HEK293 (cell line): ENCODE results near the gene SNX6.

Source experiments
- BCL11A ChIP-seq: fragments of 450-650 bp; formaldehyde crosslinking; IDR thresholded peaks from 2 replicates; pipeline ENCODE4 v1.5.1; 2016; ENCODE audit warnings: low read depth, missing biosample characterization, missing genetic modification characterization
- EGR2 ChIP-seq: fragments of 450-650 bp; formaldehyde crosslinking; IDR thresholded peaks from 2 replicates; pipeline ENCODE4 v1.5.1; 2016; ENCODE audit warnings: low read depth, missing biosample characterization, missing genetic modification characterization
- GFI1B ChIP-seq: fragments of 450-650 bp; formaldehyde crosslinking; IDR thresholded peaks from 2 replicates; pipeline ENCODE4 v1.5.1; 2016; ENCODE audit warnings: missing biosample characterization, missing genetic modification characterization
- GLIS1 ChIP-seq: fragments of 450-650 bp; formaldehyde crosslinking; IDR thresholded peaks from 2 replicates; pipeline ENCODE4 v1.5.1; 2016; ENCODE audit warnings: missing biosample characterization, missing genetic modification characterization
- HOXD13 ChIP-seq: sonication (generic); formaldehyde crosslinking; IDR thresholded peaks from 2 replicates; pipeline ENCODE4 v1.8.0; 2022; ENCODE audit warnings: missing genetic modification reagents, borderline replicate concordance
- KLF16 ChIP-seq: fragments of 450-650 bp; formaldehyde crosslinking; IDR thresholded peaks from 2 replicates; pipeline ENCODE4 v1.5.1; 2017; ENCODE audit warnings: missing biosample characterization, missing genetic modification characterization
- TCF7L2 ChIP-seq: IDR thresholded peaks from 2 replicates; pipeline ENCODE4 v1.6.1; 2011; ENCODE audit warnings: low read depth, mild to moderate bottlenecking, inconsistent platforms, low read length, moderate library complexity, borderline replicate concordance
- ZBTB26 ChIP-seq: fragments of 450-650 bp; formaldehyde crosslinking; optimal IDR thresholded peaks from 2 replicates; pipeline ENCODE3; 2016; ENCODE audit warnings: missing biosample characterization, mild to moderate bottlenecking, missing genetic modification characterization
- ZBTB7A ChIP-seq: fragments of 450-650 bp; formaldehyde crosslinking; IDR thresholded peaks from 2 replicates; pipeline ENCODE4 v1.5.1; 2016; ENCODE audit warnings: low read depth, missing biosample characterization, missing genetic modification characterization
- ZEB2 ChIP-seq: fragments of 450-650 bp; formaldehyde crosslinking; IDR thresholded peaks from 2 replicates; pipeline ENCODE4 v1.5.1; 2016; ENCODE audit warnings: missing biosample characterization, missing genetic modification characterization
- ZIC2 ChIP-seq: fragments of 450-650 bp; formaldehyde crosslinking; IDR thresholded peaks from 2 replicates; pipeline ENCODE4 v1.5.1; 2016; ENCODE audit warnings: missing biosample characterization, missing genetic modification characterization
- ZNF10 ChIP-seq: fragments of 450-650 bp; formaldehyde crosslinking; IDR thresholded peaks from 2 replicates; pipeline ENCODE4 v1.5.1; 2017; ENCODE audit warnings: missing biosample characterization, missing genetic modification characterization
- ZNF133 ChIP-seq: fragments of 450-650 bp; formaldehyde crosslinking; IDR thresholded peaks from 2 replicates; pipeline ENCODE4 v1.5.1; 2016; ENCODE audit warnings: missing biosample characterization, missing genetic modification characterization
- ZNF174 ChIP-seq: fragments of 450-650 bp; formaldehyde crosslinking; IDR thresholded peaks from 2 replicates; pipeline ENCODE4 v1.5.0; 2017; ENCODE audit warnings: missing biosample characterization, mild to moderate bottlenecking, missing genetic modification characterization
- ZNF266 ChIP-seq: fragments of 450-650 bp; formaldehyde crosslinking; IDR thresholded peaks from 2 replicates; pipeline ENCODE4 v1.5.1; 2016; ENCODE audit warnings: missing biosample characterization, missing genetic modification characterization, low read depth
- ZNF292 ChIP-seq: fragments of 450-650 bp; formaldehyde crosslinking; IDR thresholded peaks from 2 replicates; pipeline ENCODE4 v1.5.1; 2016; ENCODE audit warnings: low read depth, missing biosample characterization, missing genetic modification characterization, borderline replicate concordance
- ZNF324 ChIP-seq: fragments of 450-650 bp; formaldehyde crosslinking; IDR thresholded peaks from 2 replicates; pipeline ENCODE4 v1.5.1; 2016; ENCODE audit warnings: missing biosample characterization, missing genetic modification characterization
- ZNF555 ChIP-seq: fragments of 450-650 bp; formaldehyde crosslinking; conservative IDR thresholded peaks from 2 replicates; pipeline ENCODE4 v1.5.1; 2017; ENCODE audit warnings: missing biosample characterization, mild to moderate bottlenecking, missing genetic modification characterization, inconsistent platforms
- ZNF560 ChIP-seq: fragments of 450-650 bp; formaldehyde crosslinking; IDR thresholded peaks from 2 replicates; pipeline ENCODE4 v1.5.1; 2017; ENCODE audit warnings: missing biosample characterization, missing genetic modification characterization, borderline replicate concordance
- ZNF561 ChIP-seq: fragments of 450-650 bp; IDR thresholded peaks from 2 replicates; pipeline ENCODE4 v1.5.1; 2018; ENCODE audit warnings: missing biosample characterization, missing genetic modification characterization, borderline replicate concordance
- ZNF610 ChIP-seq: fragments of 450-650 bp; formaldehyde crosslinking; IDR thresholded peaks from 2 replicates; pipeline ENCODE4 v1.5.1; 2016; ENCODE audit warnings: missing biosample characterization, missing genetic modification characterization, borderline replicate concordance
- ZNF785 ChIP-seq: fragments of 450-650 bp; formaldehyde crosslinking; IDR thresholded peaks from 2 replicates; pipeline ENCODE4 v1.5.1; 2016; ENCODE audit warnings: missing biosample characterization, missing genetic modification characterization
- ZSCAN30 ChIP-seq: fragments of 450-650 bp; IDR thresholded peaks from 2 replicates; pipeline ENCODE4 v1.5.1; 2018; ENCODE audit warnings: missing biosample characterization, mild to moderate bottlenecking, missing genetic modification characterization, moderate library complexity
- ZSCAN4 ChIP-seq: fragments of 450-650 bp; formaldehyde crosslinking; IDR thresholded peaks from 2 replicates; pipeline ENCODE4 v1.5.1; 2017; ENCODE audit warnings: missing biosample characterization, missing genetic modification characterization
- TF ChIP-seq, protein P1 (sequence below): fragments of 450-650 bp; formaldehyde crosslinking; IDR thresholded peaks from 2 replicates; pipeline ENCODE4 v1.5.1; 2016; ENCODE audit warnings: missing biosample characterization, missing genetic modification characterization
- TF ChIP-seq, protein P2 (sequence below): fragments of 450-650 bp; formaldehyde crosslinking; IDR thresholded peaks from 2 replicates; pipeline ENCODE4 v1.5.1; 2016; ENCODE audit warnings: missing biosample characterization, missing genetic modification characterization
- TF ChIP-seq, protein P3 (sequence below): fragments of 450-650 bp; formaldehyde crosslinking; IDR thresholded peaks from 2 replicates; pipeline ENCODE4 v1.5.1; 2016; ENCODE audit warnings: missing biosample characterization, missing genetic modification characterization
- TF ChIP-seq, protein P4 (sequence below): fragments of 450-650 bp; formaldehyde crosslinking; IDR thresholded peaks from 2 replicates; pipeline ENCODE4 v1.5.1; 2016; ENCODE audit warnings: missing biosample characterization, missing genetic modification characterization, low read depth

SNX6 gene

DNA sequence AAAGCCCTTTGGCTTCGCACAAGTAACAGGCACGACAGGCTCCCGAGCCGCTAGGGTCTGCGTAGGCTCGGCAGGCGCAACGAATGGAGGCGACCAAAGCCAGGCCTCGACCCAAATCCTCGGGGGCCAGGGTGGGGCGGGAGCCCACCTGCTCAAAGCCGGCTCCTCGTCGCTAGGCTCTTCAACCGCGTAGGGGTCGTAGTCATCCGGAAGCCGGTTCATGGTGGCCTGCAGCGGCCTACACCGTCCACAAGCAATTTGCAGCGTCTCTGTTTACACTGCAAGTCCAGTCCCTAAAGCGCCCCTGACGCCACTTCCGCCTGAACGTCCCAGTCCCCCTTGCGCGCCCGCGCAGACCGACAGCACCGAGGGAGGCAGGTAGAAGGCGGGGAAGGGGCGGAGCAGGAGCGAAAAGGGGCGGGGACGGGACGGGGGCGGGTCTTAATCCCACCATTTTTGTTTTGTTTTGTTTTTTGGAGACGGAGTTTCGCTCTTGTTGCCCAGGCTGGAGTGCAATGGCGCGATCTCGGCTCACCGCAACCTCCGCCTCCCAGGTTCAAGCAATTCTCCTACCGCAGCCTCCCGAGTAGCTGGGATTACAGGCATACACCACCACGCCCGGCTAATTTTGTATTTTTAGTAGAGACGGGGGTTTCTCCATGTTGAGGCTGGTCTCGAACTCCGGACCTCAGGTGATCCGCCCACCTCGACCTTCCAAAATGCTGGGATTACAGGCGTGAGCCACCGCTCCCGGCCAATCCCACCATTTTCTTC lies 90.4 kb downstream of the SNX6 start, which contains the start of gene EAPP (continued):
- TF ChIP-seq, protein P1, sequence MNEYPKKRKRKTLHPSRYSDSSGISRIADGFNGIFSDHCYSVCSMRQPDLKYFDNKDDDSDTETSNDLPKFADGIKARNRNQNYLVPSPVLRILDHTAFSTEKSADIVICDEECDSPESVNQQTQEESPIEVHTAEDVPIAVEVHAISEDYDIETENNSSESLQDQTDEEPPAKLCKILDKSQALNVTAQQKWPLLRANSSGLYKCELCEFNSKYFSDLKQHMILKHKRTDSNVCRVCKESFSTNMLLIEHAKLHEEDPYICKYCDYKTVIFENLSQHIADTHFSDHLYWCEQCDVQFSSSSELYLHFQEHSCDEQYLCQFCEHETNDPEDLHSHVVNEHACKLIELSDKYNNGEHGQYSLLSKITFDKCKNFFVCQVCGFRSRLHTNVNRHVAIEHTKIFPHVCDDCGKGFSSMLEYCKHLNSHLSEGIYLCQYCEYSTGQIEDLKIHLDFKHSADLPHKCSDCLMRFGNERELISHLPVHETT (tag by site-specific recombination): 0 out of 2 replicates have a peak, but pooled peaks have one; percentile 17
- TF ChIP-seq, protein P2, sequence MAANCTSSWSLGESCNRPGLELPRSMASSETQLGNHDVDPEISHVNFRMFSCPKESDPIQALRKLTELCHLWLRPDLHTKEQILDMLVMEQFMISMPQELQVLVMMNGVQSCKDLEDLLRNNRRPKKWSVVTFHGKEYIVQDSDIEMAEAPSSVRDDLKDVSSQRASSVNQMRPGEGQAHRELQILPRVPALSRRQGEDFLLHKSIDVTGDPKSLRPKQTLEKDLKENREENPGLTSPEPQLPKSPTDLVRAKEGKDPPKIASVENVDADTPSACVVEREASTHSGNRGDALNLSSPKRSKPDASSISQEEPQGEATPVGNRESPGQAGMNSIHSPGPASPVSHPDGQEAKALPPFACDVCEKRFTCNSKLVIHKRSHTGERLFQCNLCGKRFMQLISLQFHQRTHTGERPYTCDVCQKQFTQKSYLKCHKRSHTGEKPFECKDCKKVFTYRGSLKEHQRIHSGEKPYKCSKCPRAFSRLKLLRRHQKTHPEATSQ (tag by site-specific recombination): no peak
- TF ChIP-seq ZSCAN30 (tag by site-specific recombination) (no peak), TCF7L2 (no peak), EGR2 (tag by site-specific recombination) (peak; percentile 38; the same call in 1 of the 2 replicates), ZNF133 (tag by site-specific recombination) (no peak), GFI1B (tag by site-specific recombination) (no peak), ZEB2 (tag by site-specific recombination) (peak; percentile 92), ZNF324 (tag by site-specific recombination) (peak; percentile 47; the same call in 1 of the 2 replicates), ZNF174 (tag by site-specific recombination) (no peak), ZBTB26 (tag by site-specific recombination) (peak; percentile 76), ZNF10 (tag by site-specific recombination) (peak; percentile 18; the same call in 1 of the 2 replicates), BCL11A (tag by site-specific recombination) (no peak), ZNF560 (tag by site-specific recombination) (no peak), ZNF555 (tag by site-specific recombination) (no peak), ZNF292 (tag by site-specific recombination) (no peak), ZSCAN4 (no peak), GLIS1 (tag by site-specific recombination) (peak; percentile 63; the same call in 1 of the 2 replicates), ZNF610 (tag by site-specific recombination) (peak; percentile 65; the same call in 1 of the 2 replicates), ZBTB7A (tag by site-specific recombination) (peak; percentile 57; the same call in 1 of the 2 replicates), ZNF266 (no peak), ZIC2 (peak; percentile 9; the same call in 1 of the 2 replicates), ZNF561 (peak; percentile 95), KLF16 (tag by site-specific recombination) (peak; percentile 53), HOXD13 (CRISPR knock-in tag) (no peak), ZNF785 (tag by site-specific recombination) (peak; percentile 84)
- TF ChIP-seq, protein P3, sequence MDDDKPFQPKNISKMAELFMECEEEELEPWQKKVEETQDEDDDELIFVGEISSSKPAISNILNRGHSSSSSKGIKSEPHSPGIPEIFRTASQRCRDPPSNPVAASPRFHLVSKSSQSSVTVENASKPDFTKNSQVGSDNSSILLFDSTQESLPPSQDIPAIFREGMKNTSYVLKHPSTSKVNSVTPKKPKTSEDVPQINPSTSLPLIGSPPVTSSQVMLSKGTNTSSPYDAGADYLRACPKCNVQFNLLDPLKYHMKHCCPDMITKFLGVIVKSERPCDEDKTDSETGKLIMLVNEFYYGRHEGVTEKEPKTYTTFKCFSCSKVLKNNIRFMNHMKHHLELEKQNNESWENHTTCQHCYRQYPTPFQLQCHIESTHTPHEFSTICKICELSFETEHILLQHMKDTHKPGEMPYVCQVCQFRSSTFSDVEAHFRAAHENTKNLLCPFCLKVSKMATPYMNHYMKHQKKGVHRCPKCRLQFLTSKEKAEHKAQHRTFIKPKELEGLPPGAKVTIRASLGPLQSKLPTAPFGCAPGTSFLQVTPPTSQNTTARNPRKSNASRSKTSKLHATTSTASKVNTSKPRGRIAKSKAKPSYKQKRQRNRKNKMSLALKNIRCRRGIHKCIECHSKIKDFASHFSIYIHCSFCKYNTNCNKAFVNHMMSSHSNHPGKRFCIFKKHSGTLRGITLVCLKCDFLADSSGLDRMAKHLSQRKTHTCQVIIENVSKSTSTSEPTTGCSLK (tag by site-specific recombination): no peak
- TF ChIP-seq, protein P4, sequence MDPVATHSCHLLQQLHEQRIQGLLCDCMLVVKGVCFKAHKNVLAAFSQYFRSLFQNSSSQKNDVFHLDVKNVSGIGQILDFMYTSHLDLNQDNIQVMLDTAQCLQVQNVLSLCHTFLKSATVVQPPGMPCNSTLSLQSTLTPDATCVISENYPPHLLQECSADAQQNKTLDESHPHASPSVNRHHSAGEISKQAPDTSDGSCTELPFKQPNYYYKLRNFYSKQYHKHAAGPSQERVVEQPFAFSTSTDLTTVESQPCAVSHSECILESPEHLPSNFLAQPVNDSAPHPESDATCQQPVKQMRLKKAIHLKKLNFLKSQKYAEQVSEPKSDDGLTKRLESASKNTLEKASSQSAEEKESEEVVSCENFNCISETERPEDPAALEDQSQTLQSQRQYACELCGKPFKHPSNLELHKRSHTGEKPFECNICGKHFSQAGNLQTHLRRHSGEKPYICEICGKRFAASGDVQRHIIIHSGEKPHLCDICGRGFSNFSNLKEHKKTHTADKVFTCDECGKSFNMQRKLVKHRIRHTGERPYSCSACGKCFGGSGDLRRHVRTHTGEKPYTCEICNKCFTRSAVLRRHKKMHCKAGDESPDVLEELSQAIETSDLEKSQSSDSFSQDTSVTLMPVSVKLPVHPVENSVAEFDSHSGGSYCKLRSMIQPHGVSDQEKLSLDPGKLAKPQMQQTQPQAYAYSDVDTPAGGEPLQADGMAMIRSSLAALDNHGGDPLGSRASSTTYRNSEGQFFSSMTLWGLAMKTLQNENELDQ (tag by site-specific recombination): no peak
